ENCODE data around the gene RASA2. TPM values are rescaled to one million over a fixed set of nuclear protein-coding genes. Genes with fewer than 3 reads are reported as not detected.

RASA2 gene
- total and polyA plus RNA-seq, 10 donors, result 9.4 to 90.6 (median 45.3) TPM

GRCh38 chr3:141657516-141657915, 170.7 kb downstream of the RASA2 start:
- Histone ChIP-seq H3K36me3 (no peaks in the 10 kb centered on the region), H3K4me3 (no peak overlapping the region), H3K27me3 (replicated peaks in 1 of 7) (peaks cover 0 to 47% (median 16%) of the 10 kb centered on the region in 7 donors), H3K4me1 (peaks cover 0 to 34% (median 14%) of the 10 kb centered on the region in 6 donors), H3K27ac (no peak overlapping the region), H3K9me3 (peaks cover 0 to 10% (median 0%) of the 10 kb centered on the region in 8 donors)
- intact Hi-C loops (cut with DNase I; ENCODE audit: low total_unique reads), result no loop called here
- TF ChIP-seq POLR2AphosphoS5 (IDR thresholded peaks at IDR 0.05) (no peak), POLR2A (IDR thresholded peaks at IDR 0.05) (no peak), CTCF (IDR thresholded peaks at IDR 0.05 in 8 of 11, conservative IDR thresholded peaks at IDR 0.05 in 3 of 11) (no peak)
- DNase-seq, result no peak

- Histone ChIP-seq H3K36me3 (no peaks in the 10 kb centered on the region), H3K27ac (peak overlapping the region; percentile 4 to 78 (median 60)), H3K4me3 (peak overlapping the region; percentile 33 to 70 (median 46)), H3K27me3 (replicated peaks in 1 of 7) (peaks cover 0 to 55% (median 16%) of the 10 kb centered on the region in 7 donors), H3K4me1 (peaks cover 3 to 48% (median 17%) of the 10 kb centered on the region in 6 donors), H3K9me3 (peaks cover 0 to 10% (median 0%) of the 10 kb centered on the region in 8 donors)
- intact Hi-C loops (cut with DNase I; ENCODE audit: low total_unique reads), result no loop called here
- peak; percentile 84 for DNase-seq
- TF ChIP-seq POLR2AphosphoS5 (IDR thresholded peaks at IDR 0.05), result peak in 2 of 3 donors; percentile 50 to 62
- no peak for TF ChIP-seq CTCF (IDR thresholded peaks at IDR 0.05 in 8 of 11, conservative IDR thresholded peaks at IDR 0.05 in 3 of 11)
- no peak for TF ChIP-seq POLR2A (IDR thresholded peaks at IDR 0.05)
- WGBS, 5 donors, result 3 to 9% (median 4%) methylated on average over 21 to 64 of the region's 64 CpGs
These were observed 173.2 kb downstream of the RASA2 start for GRCh38 chr3:141659821-141660613.

GRCh38 chr3:141660614-141660947, 173.8 kb downstream of the RASA2 start:
- Histone ChIP-seq H3K27ac (peak overlapping the region in 7 of 8 donors; percentile 29 to 78 (median 73)), H3K4me1 (peaks cover 3 to 48% (median 17%) of the 10 kb centered on the region in 6 donors), H3K36me3 (no peaks in the 10 kb centered on the region), H3K27me3 (replicated peaks in 1 of 7) (peaks cover 0 to 55% (median 16%) of the 10 kb centered on the region in 7 donors), H3K9me3 (peaks cover 0 to 10% (median 0%) of the 10 kb centered on the region in 8 donors), H3K4me3 (peak overlapping the region; percentile 33 to 70 (median 46))
- DNase-seq, result no peak
- intact Hi-C loops (cut with DNase I; ENCODE audit: low total_unique reads), result no loop called here
- whole genome bisulfite sequencing, 5 donors, result 48 to 62% (median 56%) methylated on average over 9 of the region's 9 CpGs
- TF ChIP-seq POLR2AphosphoS5 (IDR thresholded peaks at IDR 0.05) (no peak), CTCF (IDR thresholded peaks at IDR 0.05 in 8 of 11, conservative IDR thresholded peaks at IDR 0.05 in 3 of 11) (no peak), POLR2A (IDR thresholded peaks at IDR 0.05) (no peak)
